Spinal cord (tissue), 10 donors: ENCODE results near the gene ATP2C2. TPM values are rescaled to one million over a fixed set of nuclear protein-coding genes. Genes with fewer than 3 reads are reported as not detected.
"Not testable (repeated sequence)": the region's sequence is repeated elsewhere in the genome, so short reads cannot be mapped to it uniquely, and the experiment has no call there.

Experiments used
- DNase-seq, 6 donors: peaks; one replicate each; pipeline versions ENCODE4 v3.0.0 to v3.0.0-alpha.2; 2013 to 2015; ENCODE audit warnings: low spot score in 6 of 6, low read depth in 4 of 6
- H3K27ac ChIP-seq: one replicate; pipeline ENCODE4 v1.5.1; 2013; ENCODE audit warnings: low read depth, low read length, control low read depth
- H3K27me3 ChIP-seq: one replicate; pipeline ENCODE4 v1.6.1; 2013; ENCODE audit warnings: low read length; ENCODE audit not compliant: control insufficient read depth, insufficient read depth
- H3K36me3 ChIP-seq: one replicate; pipeline ENCODE4 v1.6.1; 2013; ENCODE audit warnings: low read length; ENCODE audit not compliant: control insufficient read depth, insufficient read depth
- H3K4me1 ChIP-seq: one replicate; pipeline ENCODE4 v1.6.1; 2013; ENCODE audit warnings: low read length; ENCODE audit not compliant: control insufficient read depth, insufficient read depth
- H3K4me3 ChIP-seq: one replicate; pipeline ENCODE4 v1.5.1; 2013; ENCODE audit warnings: low read depth, low read length, control low read depth
- H3K9me3 ChIP-seq: one replicate; pipeline ENCODE4 v1.6.1; 2013; ENCODE audit warnings: low read length; ENCODE audit not compliant: control insufficient read depth, insufficient read depth
- WGBS: methylation state at CpG from one replicate; pipeline ENCODE4 v1.1.5; 2013; ENCODE audit warnings: missing lambda C conversion rate; ENCODE audit not compliant: insufficient coverage; 5-methylcytosine and 5-hydroxymethylcytosine counted together
- polyA plus RNA-seq, 2 donors: library from polyadenylated mRNA; unstranded; fragments of 120-200 nt; gene quantifications; one replicate each; pipeline ENCODE4 v1.2.1, GENCODE V29; 2013; ENCODE audit not compliant: insufficient read length in 2 of 2
- total RNA-seq, 2 donors: library from RNA; depleted of rRNA in 1 of 2; stranded (reverse); fragments of 120-200 nt in 1 of 2; fragments of >200 nt in 1 of 2; gene quantifications; one replicate each; pipeline versions ENCODE4 v1.2.3 to v1.2.4, GENCODE V29; 2013 to 2014
- donor health status: healthy.

ATP2C2 gene
- total and polyA plus RNA-seq, 4 donors: 1.4 to 4.2 (median 2.7) TPM

- no peaks in the 10 kb centered on the region for H3K27me3 ChIP-seq
- H3K4me1 ChIP-seq: no peaks in the 10 kb centered on the region
- H3K36me3 ChIP-seq: no peaks in the 10 kb centered on the region
- no peak overlapping the region for H3K4me3 ChIP-seq
- 95% methylated on average over 5 of the region's 7 CpGs for WGBS
- H3K27ac ChIP-seq: no peak overlapping the region
- no peaks in the 10 kb centered on the region for H3K9me3 ChIP-seq
- no peak for DNase-seq
These were observed 14.8 kb downstream of the ATP2C2 start for GRCh38 chr16:84383106-84383505.

- Histone ChIP-seq H3K4me3 (no peak overlapping the region), H3K27me3 (no peaks in the 10 kb centered on the region), H3K4me1 (peaks cover 12% of the 10 kb centered on the region), H3K9me3 (no peaks in the 10 kb centered on the region), H3K36me3 (no peaks in the 10 kb centered on the region), H3K27ac (no peak overlapping the region)
- DNase-seq: peak in 1 of 6 donors; percentile 74
- WGBS: no CpG with 5 or more reads among the region's 3 CpGs
These were observed 17.7 kb downstream of the ATP2C2 start for GRCh38 chr16:84386047-84386446.

GRCh38 chr16:84387021-84387420 lies 18.7 kb downstream of the ATP2C2 start:
- Histone ChIP-seq H3K36me3 (no peaks in the 10 kb centered on the region), H3K4me1 (peaks cover 18% of the 10 kb centered on the region), H3K27me3 (no peaks in the 10 kb centered on the region), H3K9me3 (no peaks in the 10 kb centered on the region), H3K27ac (no peak overlapping the region), H3K4me3 (no peak overlapping the region)
- WGBS: 92% methylated on average over 10 of the region's 11 CpGs
- DNase-seq: no peak

DNA sequence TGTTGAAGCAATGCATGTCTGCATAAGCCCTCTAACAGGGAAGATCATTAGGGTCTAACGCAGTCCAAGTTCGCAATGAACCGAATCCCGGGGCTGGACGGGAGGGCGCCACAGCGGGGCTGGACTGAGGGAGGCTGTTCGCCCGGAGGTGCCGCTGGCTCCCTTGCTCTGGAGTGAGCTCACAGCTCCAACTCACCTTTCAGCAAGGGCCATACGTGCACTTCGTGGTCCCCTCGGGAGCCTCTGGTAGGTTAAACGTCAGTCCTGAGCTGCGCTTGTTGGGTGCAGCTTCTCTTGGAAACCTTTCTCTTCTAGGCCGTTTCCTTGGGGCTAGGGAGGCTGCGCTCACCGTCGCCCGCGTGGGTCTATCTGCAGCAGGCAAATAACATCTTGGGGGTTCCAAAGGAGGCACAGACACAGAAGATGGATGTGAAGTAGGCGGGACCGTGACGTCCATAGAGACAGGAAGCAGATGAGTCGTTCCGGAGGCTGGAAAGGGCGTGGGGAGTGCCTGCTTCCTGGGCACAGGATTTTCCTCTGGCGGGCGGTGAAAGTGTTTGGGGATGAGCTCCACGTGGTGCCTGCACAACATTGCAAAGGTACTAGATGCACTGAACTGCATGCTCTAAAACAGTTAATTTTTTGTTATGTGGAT lies 21.9 kb downstream of the ATP2C2 start:
- DNase-seq: peak in 1 of 6 donors; percentile 13
- no peak overlapping the region for H3K4me3 ChIP-seq
- H3K27me3 ChIP-seq: no peaks in the 10 kb centered on the region
- 85% methylated on average over 27 of the region's 30 CpGs for WGBS
- no peak overlapping the region for H3K27ac ChIP-seq
- no peaks in the 10 kb centered on the region for H3K36me3 ChIP-seq
- H3K4me1 ChIP-seq: peaks cover 31% of the 10 kb centered on the region
- no peaks in the 10 kb centered on the region for H3K9me3 ChIP-seq

GRCh38 chr16:84391151-84392030 lies 23.1 kb downstream of the ATP2C2 start:
- Histone ChIP-seq H3K4me3 (no peak overlapping the region), H3K4me1 (peaks cover 31% of the 10 kb centered on the region), H3K27me3 (no peaks in the 10 kb centered on the region), H3K27ac (peak overlapping the region; percentile 66), H3K36me3 (no peaks in the 10 kb centered on the region), H3K9me3 (no peaks in the 10 kb centered on the region)
- DNase-seq: peak in 5 of 6 donors; percentile 66 to 97 (median 79)
- 30% methylated on average over 15 of the region's 20 CpGs for WGBS

GRCh38 chr16:84392031-84392360 lies 23.7 kb downstream of the ATP2C2 start:
- Histone ChIP-seq H3K27me3 (no peaks in the 10 kb centered on the region), H3K4me1 (peaks cover 35% of the 10 kb centered on the region), H3K4me3 (no peak overlapping the region), H3K9me3 (no peaks in the 10 kb centered on the region), H3K36me3 (no peaks in the 10 kb centered on the region), H3K27ac (peak overlapping the region; percentile 66)
- DNase-seq: peak in 1 of 6 donors; percentile 71

DNA sequence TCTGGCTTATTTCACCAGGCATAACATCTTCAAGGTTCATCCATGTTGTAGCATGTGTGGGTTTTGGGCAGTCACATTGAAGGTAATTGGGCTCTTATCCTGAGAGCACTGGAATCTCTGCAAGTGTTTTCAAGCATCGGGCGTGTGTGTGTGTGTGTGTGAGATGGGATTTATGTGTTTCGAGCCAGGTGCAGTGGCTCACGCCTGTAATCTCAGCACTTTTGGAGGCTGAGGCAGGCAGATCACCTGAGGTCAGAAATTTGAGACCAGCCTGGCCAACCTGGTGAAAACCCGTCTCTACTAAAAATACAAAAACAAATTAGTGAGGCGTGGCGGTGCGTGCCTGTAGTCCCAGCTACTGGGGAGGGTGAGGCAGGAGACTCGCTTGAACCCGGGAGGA lies 27.7 kb downstream of the ATP2C2 start:
- H3K27ac ChIP-seq, DNase-seq: not testable (repeated sequence)
- WGBS: 98% methylated on average over 4 of the region's 10 CpGs

GRCh38 chr16:84396537-84397008 lies 28.2 kb downstream of the ATP2C2 start:
- 71% methylated on average over 6 of the region's 9 CpGs for WGBS
- DNase-seq: no peak
- H3K27ac ChIP-seq: no peak overlapping the region
- no peaks in the 10 kb centered on the region for H3K9me3 ChIP-seq
- no peaks in the 10 kb centered on the region for H3K27me3 ChIP-seq
- no peak overlapping the region for H3K4me3 ChIP-seq
- H3K36me3 ChIP-seq: no peaks in the 10 kb centered on the region
- H3K4me1 ChIP-seq: peaks cover 18% of the 10 kb centered on the region

More for the DNA sequence above, 27.7 kb downstream of the ATP2C2 start:
- H3K4me1 ChIP-seq: peaks cover 23% of the 10 kb centered on the region
- not testable (repeated sequence) for H3K27me3 ChIP-seq, H3K36me3 ChIP-seq, H3K9me3 ChIP-seq, H3K4me3 ChIP-seq

GRCh38 chr16:84397090-84397489 lies 28.8 kb downstream of the ATP2C2 start:
- WGBS: 98% methylated on average over 4 of the region's 6 CpGs
- DNase-seq: no peak

DNA sequence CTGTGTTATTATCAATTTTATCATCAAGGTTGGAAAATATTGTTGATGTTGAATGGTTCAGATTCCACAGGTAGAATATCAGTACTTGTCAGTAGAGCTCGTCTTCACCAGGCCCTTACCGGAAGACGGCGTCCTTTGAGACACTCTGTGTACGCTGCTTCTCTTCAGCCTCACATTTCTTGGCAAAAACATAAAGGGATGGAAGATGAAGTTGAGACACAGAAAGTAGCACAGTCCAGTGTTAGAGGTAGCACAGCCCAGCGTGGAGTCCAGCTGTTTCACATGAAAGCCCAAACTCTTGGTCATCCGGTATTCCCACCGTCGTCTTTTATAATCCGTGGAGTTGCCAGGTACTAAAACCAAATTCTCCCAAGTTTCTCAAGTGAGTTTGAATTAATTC lies 30.4 kb downstream of the ATP2C2 start:
- H3K27ac ChIP-seq: no peak overlapping the region

More at GRCh38 chr16:84397090-84397489, 28.8 kb downstream of the ATP2C2 start:
- Histone ChIP-seq H3K36me3 (no peaks in the 10 kb centered on the region), H3K4me1 (peaks cover 17% of the 10 kb centered on the region), H3K4me3 (no peak overlapping the region), H3K9me3 (no peaks in the 10 kb centered on the region), H3K27ac (no peak overlapping the region), H3K27me3 (no peaks in the 10 kb centered on the region)

More for the DNA sequence above, 30.4 kb downstream of the ATP2C2 start:
- 50% methylated on average over 8 of the region's 10 CpGs for WGBS
- H3K4me3 ChIP-seq: no peak overlapping the region
- H3K9me3 ChIP-seq: no peaks in the 10 kb centered on the region
- peaks cover 4% of the 10 kb centered on the region for H3K4me1 ChIP-seq
- no peak for DNase-seq
- H3K36me3 ChIP-seq: no peaks in the 10 kb centered on the region
- no peaks in the 10 kb centered on the region for H3K27me3 ChIP-seq
